GM21825 (cell line): ENCODE measurements around the gene RNF144A.
A peak's percentile ranks its signal among the peaks of the same experiment; 100 is the strongest.

Source experiments
- ATAC-seq: cut with Tn5 transposase; IDR thresholded peaks from one replicate; pipeline ENCODE4 v1.9.1; 2021; ENCODE audit warnings: mild to moderate bottlenecking, moderate library complexity; ENCODE audit not compliant: unreplicated experiment

Gene RNF144A

DNA sequence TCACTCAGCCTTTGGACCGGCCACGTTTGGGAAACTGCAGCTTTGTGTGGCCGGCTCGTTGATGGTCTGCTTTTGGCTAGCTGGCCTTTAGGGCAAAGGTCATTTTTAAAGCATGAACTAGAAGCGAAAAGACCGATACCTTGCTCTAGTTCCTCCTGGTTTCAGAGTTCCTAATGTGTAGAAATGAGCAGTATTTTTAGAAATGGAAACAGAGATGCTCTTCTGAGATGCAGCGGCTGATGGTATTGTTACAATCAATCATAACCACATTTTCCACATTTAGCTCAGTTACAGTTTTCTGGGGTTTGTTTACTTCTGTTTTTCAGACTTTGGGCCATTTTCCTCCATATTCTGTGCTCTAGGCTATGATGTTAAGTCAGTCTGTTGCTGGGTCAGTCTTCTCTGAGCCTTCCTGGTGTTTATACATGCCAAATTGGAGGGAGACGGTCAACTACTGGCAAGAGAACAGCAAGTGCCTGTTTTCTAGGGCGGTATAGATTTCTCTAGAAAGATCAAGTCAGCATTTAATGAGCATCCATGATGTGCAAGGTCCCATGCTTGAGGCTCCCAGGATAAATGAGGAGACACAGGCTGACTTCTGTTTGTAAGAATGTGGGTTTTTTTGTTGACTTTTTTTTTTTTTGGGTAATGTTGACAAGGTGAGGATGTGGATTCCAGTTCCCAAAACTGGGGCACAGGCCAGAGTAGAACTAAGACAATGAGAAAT, 28.0 kb downstream of the RNF144A start:
- peak; percentile 89 for ATAC-seq

GRCh38 chr2:6945821-6946220, 28.6 kb downstream of the RNF144A start:
- no peak for ATAC-seq

DNA sequence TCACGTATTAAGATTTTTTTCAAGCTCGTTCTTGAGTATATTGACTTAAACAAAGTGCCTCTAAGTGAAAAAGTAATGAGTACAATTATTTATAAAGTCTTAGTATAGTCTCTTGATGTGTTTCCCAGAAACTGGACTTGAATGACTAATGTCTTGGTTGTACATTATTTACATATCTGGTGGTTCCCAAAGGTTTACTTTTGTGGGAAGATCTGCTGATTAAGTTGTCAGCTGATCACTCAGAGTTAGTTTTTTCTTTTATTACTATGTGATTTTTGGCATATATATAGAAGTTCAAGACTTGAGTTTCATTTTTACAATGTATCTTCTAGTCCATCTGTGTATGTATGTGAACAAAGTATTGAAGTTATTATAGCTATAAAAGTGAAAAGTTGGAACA, 29.5 kb downstream of the RNF144A start:
- ATAC-seq: no peak

DNA sequence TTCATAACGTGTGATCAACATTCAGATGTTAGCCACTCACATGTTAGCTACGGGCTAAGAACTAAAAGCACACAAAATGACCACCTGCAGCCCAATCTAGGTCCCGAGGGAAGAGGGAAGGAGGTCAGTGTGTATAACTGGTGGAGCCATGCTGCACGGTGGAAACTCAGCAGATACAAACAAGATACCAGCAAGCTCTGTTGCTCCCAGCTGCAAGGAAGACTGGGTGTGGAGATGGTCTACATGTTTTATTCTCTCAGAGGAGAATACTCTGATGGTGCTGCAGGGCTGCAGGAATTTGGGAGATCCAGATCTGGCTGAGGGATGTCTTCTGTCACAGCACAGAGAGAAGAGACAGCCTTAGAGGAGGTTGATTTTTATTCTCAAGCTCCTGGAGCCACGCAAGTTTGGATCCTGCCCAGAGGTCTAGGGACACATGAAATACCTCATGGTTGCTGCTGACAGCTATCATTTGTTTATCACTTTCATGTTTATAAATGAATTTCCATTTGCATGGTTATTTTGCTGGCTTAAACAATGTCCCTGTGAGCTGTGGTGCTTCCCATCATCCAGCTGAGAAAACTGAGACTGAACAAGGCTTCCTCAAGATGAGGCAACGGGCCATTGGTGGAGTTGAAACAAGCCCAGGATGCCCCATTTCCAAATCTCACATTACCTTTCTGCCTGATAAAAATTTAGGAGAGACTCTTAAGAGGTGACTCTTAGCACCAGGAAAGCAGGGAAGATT, 30.9 kb downstream of the RNF144A start:
- no peak for ATAC-seq

DNA sequence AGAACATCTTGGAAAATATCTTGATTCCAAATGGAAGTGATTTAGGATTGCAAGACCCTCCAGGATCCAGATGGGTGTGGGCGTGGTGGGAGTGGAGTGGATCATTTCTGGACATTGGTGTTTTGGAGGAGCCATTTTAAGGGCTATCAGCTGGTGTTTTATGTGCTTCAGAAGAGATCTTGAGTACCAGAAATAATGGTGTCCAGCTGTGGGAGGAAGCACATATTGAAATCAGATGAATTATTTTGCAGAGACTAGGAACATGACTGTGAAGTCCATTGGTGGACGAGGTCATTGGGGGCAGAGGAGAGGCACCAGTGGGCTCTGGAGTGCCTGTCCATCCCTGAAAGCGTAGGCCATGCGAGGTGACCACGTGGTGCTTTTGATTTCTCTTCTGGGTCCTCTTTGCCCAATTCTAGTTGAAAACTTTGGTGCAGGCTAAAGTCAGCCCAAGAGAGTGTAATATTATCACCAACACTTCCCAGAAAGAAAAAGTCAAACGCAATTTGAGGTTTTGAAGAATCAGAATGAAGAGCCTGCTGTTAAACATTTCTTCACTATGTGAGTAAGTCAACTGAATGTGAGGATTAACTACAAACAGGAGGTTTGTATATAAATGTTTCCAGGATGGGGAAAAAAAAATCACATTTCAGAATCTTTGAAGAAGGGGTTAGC, 31.6 kb downstream of the RNF144A start:
- ATAC-seq: no peak

DNA sequence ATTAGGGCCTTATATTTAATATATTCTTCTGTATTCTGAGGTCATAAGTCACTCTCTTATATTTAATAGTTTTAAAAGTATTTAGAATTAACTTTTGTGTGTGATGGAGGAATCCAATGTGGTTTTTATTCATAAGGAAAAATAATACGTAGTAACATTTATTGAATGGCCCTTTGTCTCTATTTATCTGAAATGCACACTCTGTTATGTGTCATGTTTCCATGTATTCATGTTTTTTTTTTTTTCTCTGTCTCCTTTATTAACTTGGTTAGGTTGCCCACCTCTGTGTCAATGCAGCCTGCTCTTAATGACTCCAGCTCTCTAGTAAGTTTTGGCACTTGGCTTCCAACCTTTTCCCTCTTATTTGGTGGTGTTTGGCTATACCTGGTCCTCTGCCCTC, 33.8 kb downstream of the RNF144A start:
- no peak for ATAC-seq

DNA sequence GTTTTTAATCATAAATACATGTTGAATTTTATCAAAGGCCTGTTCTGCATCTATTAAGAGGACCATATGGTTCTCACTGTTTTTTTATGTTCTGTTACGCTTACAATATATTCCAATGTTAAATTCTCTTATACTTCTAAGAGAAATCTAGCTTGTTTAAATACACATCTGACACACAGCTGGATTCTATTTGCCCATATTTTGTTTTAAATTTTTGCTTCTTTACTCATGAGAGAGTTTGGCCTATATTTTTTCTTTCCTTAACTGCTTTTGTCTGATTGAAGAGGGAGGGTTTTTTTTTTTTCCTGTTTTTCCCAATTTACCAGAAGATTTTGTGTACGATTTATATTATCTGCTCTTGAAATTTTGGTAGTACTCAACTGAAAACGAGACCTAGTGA, 34.9 kb downstream of the RNF144A start:
- no peak for ATAC-seq

- no peak for ATAC-seq
Measured at GRCh38 chr2:6954586-6954985, 37.4 kb downstream of the RNF144A start.

GRCh38 chr2:6955511-6956136, 38.4 kb downstream of the RNF144A start:
- ATAC-seq: no peak

- no peak for ATAC-seq
Measured at GRCh38 chr2:6956566-6956965, 39.4 kb downstream of the RNF144A start.

- no peak for ATAC-seq
Measured at GRCh38 chr2:6957031-6957714, 40.0 kb downstream of the RNF144A start.

- no peak for ATAC-seq
Measured at GRCh38 chr2:6957910-6958615, 40.9 kb downstream of the RNF144A start.

- ATAC-seq: no peak
Measured at GRCh38 chr2:6958616-6959235, 41.5 kb downstream of the RNF144A start.

- no peak for ATAC-seq
Measured at GRCh38 chr2:6959751-6960150, 42.5 kb downstream of the RNF144A start.

DNA sequence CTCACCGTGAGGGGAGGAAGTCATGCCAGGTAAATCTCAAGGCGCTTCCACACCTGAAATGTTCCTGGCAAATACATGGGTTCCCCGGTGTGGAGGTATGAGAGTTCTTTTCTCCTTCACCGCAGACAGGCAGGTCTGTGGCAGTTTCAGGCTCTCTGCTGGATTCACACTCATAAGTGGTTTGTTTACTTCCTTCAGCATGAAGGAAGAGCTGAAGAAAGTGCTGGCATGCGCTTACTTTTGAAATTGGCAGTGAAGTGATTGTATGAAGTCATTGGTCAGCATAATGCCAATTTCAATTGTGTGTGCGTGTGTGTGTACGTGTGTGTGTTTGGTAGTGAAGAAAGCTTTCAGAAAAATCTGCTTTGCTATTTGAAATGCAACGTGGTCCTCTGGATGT, 43.4 kb downstream of the RNF144A start:
- ATAC-seq: no peak

- no peak for ATAC-seq
Measured at GRCh38 chr2:6963727-6964126, 46.5 kb downstream of the RNF144A start.

GRCh38 chr2:6965071-6965795, 48.0 kb downstream of the RNF144A start:
- ATAC-seq: no peak

- ATAC-seq: no peak
Measured at GRCh38 chr2:6966446-6966940, 49.3 kb downstream of the RNF144A start.

DNA sequence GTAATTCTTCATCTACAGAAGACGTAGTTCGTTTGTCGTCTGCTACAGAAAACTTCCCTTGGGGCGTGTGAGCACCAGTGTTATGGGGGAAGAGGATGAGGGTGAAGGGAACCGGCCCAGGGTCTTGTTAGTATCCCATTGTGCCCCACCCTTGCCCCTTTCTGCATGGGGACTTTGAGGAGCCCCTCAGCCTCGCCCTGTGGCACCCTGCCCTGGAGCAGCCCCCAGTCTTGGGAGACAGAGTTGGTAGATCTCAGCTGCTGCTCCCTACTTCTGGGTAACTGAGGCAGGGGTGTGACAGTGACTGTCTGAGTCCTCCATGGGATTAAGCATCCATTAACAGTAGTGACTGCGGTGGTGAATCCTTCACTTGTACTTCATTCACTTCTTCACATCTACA, 50.1 kb downstream of the RNF144A start:
- ATAC-seq: no peak
